ENCODE measurements around the gene GK. TPM values are rescaled to one million over a fixed set of nuclear protein-coding genes. Genes with fewer than 3 reads are reported as not detected.

The GK gene
- total RNA-seq, 4 donors from 2014 or later: 4.1 to 58.6 (median 6.7) TPM

DNA sequence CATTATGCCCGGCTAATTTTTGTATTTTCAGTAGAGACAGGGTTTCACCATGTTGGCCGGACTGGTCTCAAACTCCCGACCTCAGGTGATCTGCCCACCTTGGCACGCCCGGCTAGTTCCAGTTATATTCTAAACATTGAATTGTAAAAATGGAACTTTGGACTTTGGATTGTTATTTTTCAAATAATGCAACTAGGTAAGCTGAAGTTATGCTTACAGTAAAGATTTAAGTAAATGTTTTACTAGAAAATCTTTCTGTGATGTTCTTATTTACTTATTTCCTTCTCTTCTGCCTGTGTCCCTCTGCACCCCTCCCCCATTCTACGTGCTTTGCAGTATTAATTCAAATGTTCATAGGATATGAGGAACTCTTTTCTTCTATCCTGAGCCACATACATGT is 26.1 kb downstream of the GK start:
- TF ChIP-seq, protein P1, sequence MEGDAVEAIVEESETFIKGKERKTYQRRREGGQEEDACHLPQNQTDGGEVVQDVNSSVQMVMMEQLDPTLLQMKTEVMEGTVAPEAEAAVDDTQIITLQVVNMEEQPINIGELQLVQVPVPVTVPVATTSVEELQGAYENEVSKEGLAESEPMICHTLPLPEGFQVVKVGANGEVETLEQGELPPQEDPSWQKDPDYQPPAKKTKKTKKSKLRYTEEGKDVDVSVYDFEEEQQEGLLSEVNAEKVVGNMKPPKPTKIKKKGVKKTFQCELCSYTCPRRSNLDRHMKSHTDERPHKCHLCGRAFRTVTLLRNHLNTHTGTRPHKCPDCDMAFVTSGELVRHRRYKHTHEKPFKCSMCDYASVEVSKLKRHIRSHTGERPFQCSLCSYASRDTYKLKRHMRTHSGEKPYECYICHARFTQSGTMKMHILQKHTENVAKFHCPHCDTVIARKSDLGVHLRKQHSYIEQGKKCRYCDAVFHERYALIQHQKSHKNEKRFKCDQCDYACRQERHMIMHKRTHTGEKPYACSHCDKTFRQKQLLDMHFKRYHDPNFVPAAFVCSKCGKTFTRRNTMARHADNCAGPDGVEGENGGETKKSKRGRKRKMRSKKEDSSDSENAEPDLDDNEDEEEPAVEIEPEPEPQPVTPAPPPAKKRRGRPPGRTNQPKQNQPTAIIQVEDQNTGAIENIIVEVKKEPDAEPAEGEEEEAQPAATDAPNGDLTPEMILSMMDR (IDR thresholded peaks at IDR 0.05): no peak
- DNase-seq (ENCODE audit: low spot score) (no peak), ATAC-seq (ENCODE audit: low FRiP score) (no peak)

DNA sequence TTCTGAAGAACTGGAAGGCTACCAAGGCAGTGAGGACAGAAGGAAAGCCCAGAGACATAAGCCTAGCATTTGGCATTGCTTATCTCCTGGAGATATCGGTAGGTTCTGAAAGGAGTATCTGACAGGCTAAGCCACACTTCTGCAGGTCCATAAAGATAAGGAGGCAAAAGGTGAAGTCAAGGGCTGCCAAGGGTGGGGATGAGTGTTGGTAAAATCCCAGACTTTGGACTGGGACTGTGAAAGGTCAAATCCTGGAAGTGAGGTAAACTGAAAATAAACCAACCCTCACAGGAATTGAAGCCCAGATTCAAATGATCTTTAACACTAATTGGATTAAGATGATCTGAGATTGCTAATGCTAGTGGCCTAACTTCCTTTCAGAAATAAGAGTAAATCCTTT is 27.4 kb downstream of the GK start:
- TF ChIP-seq, protein P1 (IDR thresholded peaks at IDR 0.05): no peak
- DNase-seq (ENCODE audit: low spot score) (no peak), ATAC-seq (ENCODE audit: low FRiP score) (no peak)

DNA sequence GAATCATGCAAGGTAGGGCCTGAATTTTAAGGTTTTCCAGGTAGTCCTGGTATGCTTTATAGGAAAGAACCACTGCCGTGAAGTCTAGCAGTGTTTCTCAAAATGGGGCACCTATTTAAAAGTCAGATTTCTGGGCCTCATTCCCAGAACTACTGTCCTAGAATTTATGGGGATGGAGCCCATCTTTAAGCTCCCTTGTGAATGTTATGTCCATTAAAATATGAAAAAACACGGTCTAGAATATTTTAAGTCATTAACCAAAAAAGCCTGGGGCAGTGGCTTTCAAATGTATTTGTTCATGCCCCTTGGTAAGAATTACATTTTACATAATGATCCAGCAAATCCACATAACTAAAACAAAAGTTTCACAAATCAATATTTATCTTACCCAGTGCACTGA is 35.4 kb downstream of the GK start:
- no peak for ATAC-seq (ENCODE audit: low FRiP score)
- no peak for DNase-seq (ENCODE audit: low spot score)
- TF ChIP-seq, protein P1 (IDR thresholded peaks at IDR 0.05): no peak

DNA sequence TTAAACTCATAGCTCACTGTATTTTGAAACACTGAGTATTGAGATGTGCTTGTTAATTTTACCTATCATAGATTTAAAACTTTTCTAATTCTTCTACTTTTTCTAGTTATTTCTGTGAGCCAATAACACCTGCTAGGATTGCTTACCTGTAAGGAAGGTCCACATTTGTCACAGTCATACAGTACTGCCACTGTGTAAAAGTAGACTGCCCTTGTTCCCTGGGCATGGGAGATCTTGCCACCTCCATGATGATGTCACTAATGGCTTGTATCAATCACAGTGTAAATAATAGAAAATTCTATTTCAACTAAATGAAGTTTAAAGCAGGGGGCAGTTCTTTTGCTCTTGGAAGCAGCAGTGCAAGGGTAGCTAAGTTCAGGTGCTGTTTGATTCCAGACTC is 35.9 kb downstream of the GK start:
- no peak for ATAC-seq (ENCODE audit: low FRiP score)
- TF ChIP-seq, protein P1 (IDR thresholded peaks at IDR 0.05): no peak
- DNase-seq (ENCODE audit: low spot score): no peak

DNA sequence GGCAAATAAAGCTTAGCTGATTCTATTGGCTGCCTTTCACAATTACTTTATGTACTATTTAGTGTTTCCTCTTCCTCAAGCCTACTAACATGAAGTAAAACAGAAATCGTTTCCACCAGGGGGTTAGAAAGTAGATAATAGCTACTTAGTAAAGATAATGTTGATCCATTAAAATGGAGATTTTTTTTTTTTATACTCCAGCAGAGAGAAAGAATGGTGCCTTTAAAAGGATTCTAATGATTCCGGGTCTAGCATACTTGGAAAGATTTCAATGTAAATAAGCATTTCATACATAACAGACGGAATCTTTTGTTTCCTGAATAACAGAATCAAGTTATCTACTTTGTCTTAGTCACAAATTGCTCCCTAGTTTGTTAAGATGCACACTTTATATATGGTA is 37.1 kb downstream of the GK start:
- TF ChIP-seq, protein P1 (IDR thresholded peaks at IDR 0.05): no peak
- ATAC-seq (ENCODE audit: low FRiP score) (no peak), DNase-seq (ENCODE audit: low spot score) (no peak)

DNA sequence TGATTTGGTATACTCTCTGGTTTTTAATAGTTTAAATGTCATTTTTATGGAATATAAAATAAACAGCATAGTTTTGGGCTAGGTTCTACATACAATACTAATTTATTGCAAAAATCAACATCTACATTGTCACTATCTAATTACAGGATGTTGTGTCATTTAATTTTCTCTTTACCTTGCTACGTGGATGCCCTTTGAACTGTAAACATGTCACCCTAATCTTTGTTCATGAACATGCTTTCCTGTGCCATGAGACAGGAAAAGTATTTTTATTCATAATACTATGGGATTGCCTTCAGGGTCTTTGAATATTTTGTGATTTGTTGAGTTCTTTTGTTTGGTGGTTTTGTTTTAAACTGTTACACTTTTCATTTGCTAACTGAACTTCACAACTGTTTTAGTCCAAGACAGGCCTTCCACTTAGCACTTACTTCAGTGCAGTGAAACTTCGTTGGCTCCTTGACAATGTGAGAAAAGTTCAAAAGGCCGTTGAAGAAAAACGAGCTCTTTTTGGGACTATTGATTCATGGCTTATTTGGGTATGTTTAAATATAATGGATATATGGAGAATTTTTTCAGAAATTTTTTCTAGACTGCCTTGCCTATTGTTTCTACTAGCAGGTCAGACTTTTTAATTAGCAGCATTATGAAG is 40.9 kb downstream of the GK start:
- DNase-seq (ENCODE audit: low spot score) (no peak), ATAC-seq (ENCODE audit: low FRiP score) (no peak)
- TF ChIP-seq, protein P1 (IDR thresholded peaks at IDR 0.05): no peak

DNA sequence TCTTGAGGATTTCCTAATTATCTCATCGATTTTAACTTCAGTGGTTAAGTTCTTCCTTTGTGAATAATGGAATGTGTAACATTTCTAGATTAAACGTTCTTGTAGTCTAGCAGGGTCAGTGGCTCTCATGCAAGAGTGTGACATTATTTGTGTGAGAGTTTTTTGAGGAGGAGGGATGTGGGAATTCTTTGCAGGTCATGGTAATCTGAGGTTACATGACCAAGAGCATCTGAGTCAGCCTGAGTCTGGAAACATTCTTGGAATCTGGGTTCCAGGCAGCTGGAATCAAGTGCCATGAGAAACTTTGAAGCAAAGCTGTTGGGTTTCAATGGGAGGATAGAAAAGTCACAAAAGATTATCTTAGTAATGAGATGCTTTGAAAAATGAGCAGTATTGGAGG is 49.5 kb downstream of the GK start:
- TF ChIP-seq, protein P1 (IDR thresholded peaks at IDR 0.05): no peak
- DNase-seq (ENCODE audit: low spot score) (no peak), ATAC-seq (ENCODE audit: low FRiP score) (no peak)
